K562 (cell line): ENCODE data around the gene NR3C2. TPM values are rescaled to one million over a fixed set of nuclear protein-coding genes. Genes with fewer than 3 reads are reported as not detected.

Experiments used
- ATAC-seq: fragments of 200-7000 bp; cut with Tn5 transposase; 3 replicates; pipeline ENCODE4 v1.9.1; 2020; ENCODE audit warnings: moderate library complexity
- BruUV-seq: library from RNA; stranded (reverse); fragments of 400-500 nt; replicated peaks from 2 replicates; lab custom pipeline; 2021; lab: Mats Ljungman, UMichigan
- CTCF ChIA-PET: fragments of 300-600 bp; formaldehyde crosslinking; extraction: SDS; loops from one replicate; lab custom pipeline; 2021; ENCODE audit warnings: low intra/inter-chr PET ratio; lab: Yijun Ruan, JAX
- POLR2A ChIA-PET: fragments of 300-600, 350-650 bp; sonication (Branson Sonifier 250); formaldehyde crosslinking; extraction: SDS; loops from one replicate; lab custom pipeline; 2021; ENCODE audit warnings: antibody characterized with exemption, inconsistent platforms; lab: Yijun Ruan, JAX
- DNase-seq, 4 experiments: peaks; one replicate each; pipeline versions ENCODE4 v3.0.0 to v3.0.0-alpha.2; 2011 to 2018; ENCODE audit warnings: low spot score in 3 of 4, mixed read lengths in 3 of 4; ENCODE audit errors: extremely low read depth in 1 of 4
- FAIRE-seq: peaks from 2 replicates; lab custom pipeline; 2011; peaks lifted over from hg19 to GRCh38; lab: Jason Lieb, UNC
- H2AFZ ChIP-seq: 2 replicates; pipeline ENCODE4 v1.6.0; 2011; ENCODE audit warnings: low read depth, low read length, control low read depth, inconsistent platforms
- H3K27ac ChIP-seq: fragments of 200-600 bp; 3 replicates; pipeline ENCODE4 v1.8.0; 2011; ENCODE audit warnings: low read depth, mild to moderate bottlenecking, control low read depth, inconsistent platforms, low read length, moderate library complexity, mixed read lengths; ENCODE audit errors: extremely low read depth
- H3K27me3 ChIP-seq, 2 experiments: fragments of 300-600 bp in 1 of 2; 2 replicates in 1 of 2; 3 replicates in 1 of 2; pipeline versions ENCODE4 v1.6.0 to v1.8.0; 2011; ENCODE audit warnings: inconsistent platforms in 2 of 2, low read length in 2 of 2, mild to moderate bottlenecking in 1 of 2, mixed read lengths in 1 of 2, moderate library complexity in 1 of 2; ENCODE audit not compliant: control insufficient read depth in 2 of 2, insufficient read depth in 2 of 2
- H3K36me3 ChIP-seq: fragments of 300-600 bp; 3 replicates; pipeline ENCODE4 v1.8.0; 2011; ENCODE audit warnings: mild to moderate bottlenecking, low read length, inconsistent platforms; ENCODE audit not compliant: control insufficient read depth, insufficient read depth
- H3K4me1 ChIP-seq, 2 experiments: fragments of 200-600 bp in 1 of 2; replicated peaks in 1 of 2; 2 replicates in 1 of 2; 3 replicates in 1 of 2; pipeline versions ENCODE4 v1.5.1 to v1.8.0; 2011; ENCODE audit warnings: inconsistent platforms in 2 of 2, low read length in 2 of 2, mild to moderate bottlenecking in 1 of 2, mixed read lengths in 1 of 2, moderate library complexity in 1 of 2; ENCODE audit not compliant: control insufficient read depth in 2 of 2, insufficient read depth in 2 of 2
- H3K4me2 ChIP-seq: 2 replicates; pipeline ENCODE4 v1.6.1; 2011; ENCODE audit warnings: low read length, control low read depth, inconsistent platforms, mixed read lengths; ENCODE audit not compliant: insufficient read depth
- H3K4me3 ChIP-seq: fragments of 200-600 bp; sonication (generic), shearing (Covaris generic); 2 replicates; pipeline ENCODE4 v1.5.1; 2016; ENCODE audit warnings: control low read depth, inconsistent platforms
- H3K79me2 ChIP-seq: fragments of 200-600 bp; 3 replicates; pipeline ENCODE4 v1.8.0; 2011; ENCODE audit warnings: low read length, inconsistent platforms; ENCODE audit not compliant: control insufficient read depth, insufficient read depth
- H3K9ac ChIP-seq, 2 experiments: 2 replicates each; pipeline versions ENCODE4 v1.6.0 to v1.6.1; 2011; ENCODE audit warnings: low read depth in 2 of 2, low read length in 2 of 2, control low read depth in 1 of 2, inconsistent platforms in 1 of 2, mild to moderate bottlenecking in 1 of 2, mixed read lengths in 1 of 2; ENCODE audit not compliant: insufficient read depth in 1 of 2
- H3K9me1 ChIP-seq: one replicate; pipeline ENCODE4 v1.6.0; 2011; ENCODE audit warnings: inconsistent platforms, mild to moderate bottlenecking, low read length, moderate library complexity; ENCODE audit not compliant: control insufficient read depth, insufficient read depth
- H3K9me3 ChIP-seq: replicated peaks from 2 replicates; pipeline ENCODE4 v1.5.1; 2011; ENCODE audit warnings: low read depth, low read length, inconsistent platforms; ENCODE audit not compliant: control insufficient read depth, insufficient read depth
- H4K20me1 ChIP-seq: replicated peaks from 2 replicates; pipeline ENCODE4 v1.6.1; 2011; ENCODE audit warnings: low read length, inconsistent platforms, mixed read lengths; ENCODE audit not compliant: control insufficient read depth, insufficient read depth
- CBX8 ChIP-seq: fragments of 200-600 bp; sonication (generic); IDR thresholded peaks from 2 replicates; pipeline ENCODE4 v1.6.1; 2012; ENCODE audit warnings: borderline replicate concordance, mixed run types, low read depth, mild to moderate bottlenecking, moderate library complexity, mixed read lengths, low read length, control low read depth, inconsistent platforms; ENCODE audit not compliant: poor library complexity, severe bottlenecking; ENCODE audit errors: extremely low read depth
- FOXJ2 ChIP-seq: fragments of 200-800 bp; sonication (Bioruptor generic); IDR thresholded peaks from 2 replicates; pipeline ENCODE4 v1.6.1; 2016; ENCODE audit warnings: missing genetic modification characterization, missing compliant biosample characterization
- HNRNPL ChIP-seq: fragments of 200-400 bp; formaldehyde crosslinking; IDR thresholded peaks from 2 replicates; pipeline ENCODE4 v1.6.1; 2017; ENCODE audit warnings: low read depth, mild to moderate bottlenecking, low read length
- ILK ChIP-seq: fragments of 450-650 bp; IDR thresholded peaks from 2 replicates; pipeline ENCODE4 v1.6.1; 2016; ENCODE audit warnings: missing genetic modification characterization, low read depth, mild to moderate bottlenecking, missing compliant biosample characterization, moderate library complexity, borderline replicate concordance
- KLF13 ChIP-seq: fragments of 450-650 bp; IDR thresholded peaks from 2 replicates; pipeline ENCODE4 v1.6.1; 2016; ENCODE audit warnings: missing genetic modification characterization, low read depth, mild to moderate bottlenecking, missing compliant biosample characterization, moderate library complexity, borderline replicate concordance
- MAFK ChIP-seq: IDR thresholded peaks from 2 replicates; pipeline ENCODE4 v1.6.1; 2011; ENCODE audit warnings: low read length, improper control_type of control experiment
- MEF2A ChIP-seq: IDR thresholded peaks from 2 replicates; pipeline ENCODE4 v1.6.1; 2011; ENCODE audit warnings: low read depth, mild to moderate bottlenecking, low read length, moderate library complexity; ENCODE audit not compliant: control insufficient read depth
- SIN3B ChIP-seq: fragments of 450-650 bp; IDR thresholded peaks from 2 replicates; pipeline ENCODE4 v1.6.1; 2017; ENCODE audit warnings: low read depth, mild to moderate bottlenecking, moderate library complexity
- SREBF1 ChIP-seq: fragments of 150-350 bp; IDR thresholded peaks from 2 replicates; pipeline ENCODE4 v1.6.1; 2014; ENCODE audit warnings: antibody characterized with exemption, low read depth, low read length, borderline replicate concordance
- ZNF3 ChIP-seq: fragments of 250-450 bp; sonication (Bioruptor Pico); IDR thresholded peaks from 2 replicates; pipeline ENCODE4 v1.5.0; 2021; ENCODE audit warnings: mild to moderate bottlenecking, moderate library complexity
- WGBS: fragments of 100-300 bp; shearing (Covaris generic); methylation state at CpG from one replicate; pipeline ENCODE4 v1.1.6; 2016; ENCODE audit warnings: low coverage, mixed read lengths; ENCODE audit not compliant: insufficient coverage; ENCODE audit errors: missing lambda C conversion rate; 5-methylcytosine and 5-hydroxymethylcytosine counted together
- in situ Hi-C: fragments of 300-500 bp; cut with MboI; formaldehyde crosslinking; loops from 4 replicates; pipeline ENCODE4 v1.15.0; 2018; ENCODE audit warnings: inconsistent platforms, mixed read lengths
- intact Hi-C: fragments of 100-400 bp; cut with micrococcal nuclease; formaldehyde crosslinking; loops from 2 replicates; pipeline ENCODE4 v1.14.2; 2022
- polyA plus RNA-seq, 8 experiments: library from polyadenylated mRNA; depleted of rRNA in 4 of 8; stranded (reverse) in 5 of 8; unstranded in 3 of 8; fragments of >200 nt; fragmentation: Nextera tagmentation in 2 of 8; fragmentation: Illumina TruSeq in 1 of 8; extraction: Ambion mirVana in 2 of 8; extraction: Trizol in 1 of 8; gene quantifications; 2 replicates each; pipeline versions ENCODE4 v1.2.1 to v1.2.3, GENCODE V29; 2011 to 2014; ENCODE audit warnings: inconsistent platforms in 1 of 8, missing spikeins in 1 of 8
- total RNA-seq, 7 experiments: library from RNA; depleted of rRNA in 6 of 7; stranded (reverse); fragments of >200 nt in 6 of 7; fragmentation: Illumina TruSeq in 2 of 7; extraction: Trizol in 2 of 7; gene quantifications; 2 replicates each; pipeline versions ENCODE4 v1.2.1 to v1.2.3, GENCODE V29; 2011 to 2021; ENCODE audit warnings: low replicate concordance in 1 of 7

The NR3C2 gene
- total and polyA plus RNA-seq, 9 of the 15 experiments (the other 6 are each of a cell fraction or from before 2014, with no cell fraction given): 0.01 to 0.28 (median 0.16) TPM; not detected in 2

GRCh38 chr4:148222991-148223660 is 219.1 kb downstream of the NR3C2 start:
- no peak for ATAC-seq
- 3% methylated on average over 8 of the region's 8 CpGs for WGBS
- no TSS peak for BruUV-seq

GRCh38 chr4:148216866-148217814 is 225.1 kb downstream of the NR3C2 start:
- 0% methylated on average over 5 of the region's 5 CpGs for WGBS
- H3K9me1 ChIP-seq: no peaks in the 10 kb centered on the region
- H3K9me3 ChIP-seq: no peaks in the 10 kb centered on the region
- H4K20me1 ChIP-seq: no peaks in the 10 kb centered on the region
- no peaks in the 10 kb centered on the region for H3K36me3 ChIP-seq
- no peak for FAIRE-seq
- no TSS peak for BruUV-seq
- H3K9ac ChIP-seq: no peak overlapping the region
- no peak for DNase-seq
- no peak overlapping the region for H3K27ac ChIP-seq
- no peak overlapping the region for H2AFZ ChIP-seq
- H3K27me3 ChIP-seq: no peaks in the 10 kb centered on the region
- POLR2A ChIA-PET: no interaction called here
- H3K79me2 ChIP-seq: no peaks in the 10 kb centered on the region
- no peak for TF ChIP-seq ILK
- no peak for TF ChIP-seq SIN3B
- TF ChIP-seq MAFK: peak; percentile 47
- TF ChIP-seq KLF13 (tag): no peak
- H3K4me3 ChIP-seq: no peak overlapping the region
- intact Hi-C loops: no loop called here
- no peaks in the 10 kb centered on the region for H3K4me1 ChIP-seq
- CTCF ChIA-PET: no interaction called here
- in situ Hi-C loops: no loop called here
- no peak overlapping the region for H3K4me2 ChIP-seq
- ATAC-seq: no peak

More at GRCh38 chr4:148222991-148223660, 219.1 kb downstream of the NR3C2 start:
- intact Hi-C loops: no loop called here
- Histone ChIP-seq H3K27me3 (no peaks in the 10 kb centered on the region), H3K79me2 (no peaks in the 10 kb centered on the region), H3K9me1 (no peaks in the 10 kb centered on the region), H3K4me2 (no peak overlapping the region), H3K36me3 (no peaks in the 10 kb centered on the region), H3K4me1 (no peaks in the 10 kb centered on the region), H4K20me1 (no peaks in the 10 kb centered on the region), H2AFZ (no peak overlapping the region), H3K9me3 (no peaks in the 10 kb centered on the region), H3K4me3 (no peak overlapping the region), H3K27ac (no peak overlapping the region), H3K9ac (no peak overlapping the region)
- CTCF ChIA-PET: no interaction called here
- DNase-seq (no peak), FAIRE-seq (no peak)
- POLR2A ChIA-PET: no interaction called here
- in situ Hi-C loops: no loop called here
- TF ChIP-seq MEF2A (no peak), FOXJ2 (no peak), ZNF3 (CRISPR knock-in tag) (no peak), SREBF1 (no peak), CBX8 (no peak), HNRNPL (no peak)
